ENCODE measurements around the gene FAM151A.

Gene FAM151A

GRCh38 chr1:54582566-54583306 lies 40.6 kb downstream of the FAM151A start:
- DNase-seq (ENCODE audit: low read depth) = no peak
- TF ChIP-seq MYC (IDR thresholded peaks at IDR 0.05; ENCODE audit: low read depth, low read length) = no peak
- TF ChIP-seq POLR2A (IDR thresholded peaks at IDR 0.05; ENCODE audit: extremely low read depth, insufficient read length) = no peak
- TF ChIP-seq, protein P1, sequence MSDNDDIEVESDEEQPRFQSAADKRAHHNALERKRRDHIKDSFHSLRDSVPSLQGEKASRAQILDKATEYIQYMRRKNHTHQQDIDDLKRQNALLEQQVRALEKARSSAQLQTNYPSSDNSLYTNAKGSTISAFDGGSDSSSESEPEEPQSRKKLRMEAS (IDR thresholded peaks at IDR 0.05; ENCODE audit: low read depth, low read length) = no peak
- TF ChIP-seq CTCF (IDR thresholded peaks at IDR 0.05; ENCODE audit: low read depth, low read length) = no peak
- H3K4me3 ChIP-seq (ENCODE audit: low read depth, low read length) = no peak overlapping the region

GRCh38 chr1:54581621-54582035 lies 41.7 kb downstream of the FAM151A start:
- TF ChIP-seq POLR2A (IDR thresholded peaks at IDR 0.05; ENCODE audit: extremely low read depth, insufficient read length) = no peak
- no peak for TF ChIP-seq MYC (IDR thresholded peaks at IDR 0.05; ENCODE audit: low read depth, low read length)
- TF ChIP-seq CTCF (IDR thresholded peaks at IDR 0.05; ENCODE audit: low read depth, low read length) = no peak
- TF ChIP-seq, protein P1 (IDR thresholded peaks at IDR 0.05; ENCODE audit: low read depth, low read length) = no peak
- H3K4me3 ChIP-seq (ENCODE audit: low read depth, low read length) = no peak overlapping the region
- DNase-seq (ENCODE audit: low read depth) = no peak

DNA sequence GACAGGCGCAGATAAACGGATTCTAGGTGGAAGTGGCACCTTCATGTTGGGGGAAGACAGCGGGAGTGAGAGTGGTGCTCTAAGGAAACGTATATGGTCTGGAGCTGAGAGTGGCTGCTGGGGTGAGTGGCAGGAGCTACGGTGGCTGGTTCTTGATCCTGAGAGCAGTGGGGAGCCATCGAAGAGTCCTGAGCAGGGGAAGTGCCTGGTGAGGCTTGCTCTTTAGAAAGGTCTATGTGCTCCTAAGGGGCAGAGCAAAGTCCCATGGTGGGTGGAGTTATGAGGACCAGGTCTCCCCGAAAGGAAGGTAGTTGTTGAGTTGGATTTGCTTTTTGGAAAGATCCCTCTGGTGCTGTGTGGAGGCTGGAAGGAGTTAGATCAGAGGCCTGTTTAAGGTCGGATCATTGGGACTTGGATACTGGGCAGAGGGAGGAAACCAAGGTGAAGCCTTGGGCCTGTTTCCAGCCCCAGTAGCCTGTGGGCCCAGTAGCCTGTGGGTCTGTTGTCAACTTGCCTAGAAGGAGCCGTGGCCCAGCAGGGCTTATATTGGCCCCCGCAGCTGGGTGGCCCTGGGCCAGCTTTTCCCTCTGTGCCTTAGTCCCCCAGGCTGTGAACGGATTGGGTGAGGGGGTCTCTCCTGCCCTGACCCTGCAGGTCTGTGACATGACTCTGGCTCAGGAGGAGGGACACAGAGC lies 42.3 kb downstream of the FAM151A start:
- DNase-seq (ENCODE audit: low read depth) = no peak
- TF ChIP-seq CTCF (IDR thresholded peaks at IDR 0.05; ENCODE audit: low read depth, low read length) (no peak), POLR2A (IDR thresholded peaks at IDR 0.05; ENCODE audit: extremely low read depth, insufficient read length) (no peak), MYC (IDR thresholded peaks at IDR 0.05; ENCODE audit: low read depth, low read length) (no peak)
- TF ChIP-seq, protein P1 (IDR thresholded peaks at IDR 0.05; ENCODE audit: low read depth, low read length) = no peak
- no peak overlapping the region for H3K4me3 ChIP-seq (ENCODE audit: low read depth, low read length)

- TF ChIP-seq, protein P1 (IDR thresholded peaks at IDR 0.05; ENCODE audit: low read depth, low read length) = no peak
- no peak for TF ChIP-seq MYC (IDR thresholded peaks at IDR 0.05; ENCODE audit: low read depth, low read length)
- TF ChIP-seq CTCF (IDR thresholded peaks at IDR 0.05; ENCODE audit: low read depth, low read length) = no peak
- no peak for TF ChIP-seq POLR2A (IDR thresholded peaks at IDR 0.05; ENCODE audit: extremely low read depth, insufficient read length)
- no peak overlapping the region for H3K4me3 ChIP-seq (ENCODE audit: low read depth, low read length)
- no peak for DNase-seq (ENCODE audit: low read depth)
Observed at GRCh38 chr1:54579337-54579781, 44.0 kb downstream of the FAM151A start.

DNA sequence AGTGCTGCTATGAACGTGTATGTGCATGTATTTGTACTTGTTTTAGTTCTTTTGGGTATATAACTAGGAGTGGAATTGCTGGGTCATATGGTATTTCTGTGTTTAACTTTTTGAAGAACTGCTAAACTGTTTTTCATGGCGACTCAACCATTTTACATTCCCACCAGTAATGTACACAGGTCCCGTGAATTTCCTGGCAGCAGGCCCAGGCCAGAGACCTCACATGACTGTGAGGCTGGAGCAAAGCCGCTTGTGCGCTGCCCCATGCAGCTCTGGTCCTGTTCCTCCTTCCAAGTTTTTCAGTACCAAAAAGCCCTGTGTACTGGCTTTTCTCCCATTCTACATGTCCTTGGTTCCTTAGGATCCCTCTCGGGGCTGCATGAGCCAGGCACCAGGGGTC lies 45.7 kb downstream of the FAM151A start:
- TF ChIP-seq CTCF (IDR thresholded peaks at IDR 0.05; ENCODE audit: low read depth, low read length) = no peak
- TF ChIP-seq MYC (IDR thresholded peaks at IDR 0.05; ENCODE audit: low read depth, low read length) = no peak
- TF ChIP-seq POLR2A (IDR thresholded peaks at IDR 0.05; ENCODE audit: extremely low read depth, insufficient read length) = no peak
- TF ChIP-seq, protein P1 (IDR thresholded peaks at IDR 0.05; ENCODE audit: low read depth, low read length) = no peak
- DNase-seq (ENCODE audit: low read depth) = no peak
- H3K4me3 ChIP-seq (ENCODE audit: low read depth, low read length) = no peak overlapping the region
